A549 (cell line): ENCODE measurements around the gene RPL4. TPM values are rescaled to one million over a fixed set of nuclear protein-coding genes. Genes with fewer than 3 reads are reported as not detected.

ENCODE experiments used
- ATAC-seq, 2 experiments: fragments of 200-7000 bp in 1 of 2; fragments of >200 bp in 1 of 2; cut with Nextera tagmentation in 1 of 2; cut with Tn5 transposase in 1 of 2; 3 replicates each; pipeline versions ENCODE4 v1.8.0 to v1.9.1; 2018 to 2020; ENCODE audit warnings: mild to moderate bottlenecking in 1 of 2, moderate library complexity in 1 of 2
- CTCF ChIA-PET: fragments of 300-600 bp; sonication (Branson Sonifier 250); formaldehyde crosslinking; extraction: SDS; loops from one replicate; lab custom pipeline; 2021; ENCODE audit warnings: antibody characterized with exemption, inconsistent platforms; lab: Yijun Ruan, JAX
- POLR2A ChIA-PET: fragments of 350-600 bp; formaldehyde crosslinking; extraction: SDS; loops from one replicate; lab custom pipeline; 2021; ENCODE audit warnings: antibody characterized with exemption, inconsistent platforms; lab: Yijun Ruan, JAX
- DNase-seq, 2 experiments: peaks; one replicate each; pipeline versions ENCODE4 v3.0.0 to v3.0.0-alpha.2; 2011 to 2016; ENCODE audit warnings: low read depth in 1 of 2, low spot score in 1 of 2
- FAIRE-seq: peaks from 2 replicates; lab custom pipeline; 2011; peaks lifted over from hg19 to GRCh38; lab: Jason Lieb, UNC
- H3K27ac ChIP-seq, 2 experiments: fragments of >200 bp; sonication (Bioruptor Twin); formaldehyde crosslinking; 3 replicates each; pipeline ENCODE4 v1.5.1; 2016 to 2017
- H3K4me1 ChIP-seq: fragments of >200 bp; sonication (Bioruptor Twin); formaldehyde crosslinking; 3 replicates; pipeline ENCODE4 v1.6.1; 2016
- H3K4me2 ChIP-seq: fragments of >200 bp; sonication (Bioruptor Twin); formaldehyde crosslinking; 3 replicates; pipeline ENCODE4 v1.6.1; 2016
- H3K4me3 ChIP-seq: fragments of >200 bp; sonication (Bioruptor Twin); formaldehyde crosslinking; 3 replicates; pipeline ENCODE4 v1.5.1; 2016
- H3K9me3 ChIP-seq: fragments of >200 bp; sonication (Bioruptor Twin); formaldehyde crosslinking; 3 replicates; pipeline ENCODE4 v1.6.1; 2016
- BHLHE40 ChIP-seq: IDR thresholded peaks from 2 replicates; pipeline ENCODE4 v1.6.1; 2012; ENCODE audit warnings: low read depth, low read length, inconsistent platforms
- CEBPB ChIP-seq, 2 experiments: fragments of >200 bp in 1 of 2; sonication (Bioruptor Twin) in 1 of 2; formaldehyde crosslinking in 1 of 2; IDR thresholded peaks; 2 replicates each; pipeline ENCODE4 v1.6.1; 2012 to 2016
- EHF ChIP-seq: fragments of 250-450 bp; sonication (Bioruptor Pico); IDR thresholded peaks from 2 replicates; pipeline ENCODE4 v1.5.0; 2020; ENCODE audit warnings: mild to moderate bottlenecking
- EHMT2 ChIP-seq: fragments of 200-600 bp; sonication (generic); IDR thresholded peaks from 2 replicates; pipeline ENCODE4 v1.6.1; 2016; ENCODE audit warnings: antibody characterized with exemption, low read depth, mild to moderate bottlenecking, moderate library complexity
- FOSL2 ChIP-seq, 2 experiments: fragments of 450-650 bp in 1 of 2; fragments of >200 bp in 1 of 2; sonication (Bioruptor Twin) in 1 of 2; formaldehyde crosslinking; IDR thresholded peaks; 2 replicates each; pipeline versions ENCODE4 v1.5.0 to v1.6.1; 2016 to 2020; ENCODE audit warnings: mild to moderate bottlenecking in 1 of 2, moderate library complexity in 1 of 2
- HEYL ChIP-seq: fragments of 250-450 bp; sonication (Bioruptor Pico); IDR thresholded peaks from 2 replicates; pipeline ENCODE4 v1.8.0; 2021; ENCODE audit warnings: mild to moderate bottlenecking, moderate library complexity
- HOXB13 ChIP-seq: fragments of 250-450 bp; sonication (Bioruptor Pico); IDR thresholded peaks from 2 replicates; pipeline ENCODE4 v1.5.0; 2020; ENCODE audit warnings: low read depth, mild to moderate bottlenecking, moderate library complexity
- HOXB5 ChIP-seq: fragments of 250-450 bp; sonication (Bioruptor Pico); IDR thresholded peaks from 2 replicates; pipeline ENCODE4 v1.5.0; 2020; ENCODE audit warnings: mild to moderate bottlenecking, moderate library complexity
- JUN ChIP-seq, 2 experiments: fragments of >200 bp; sonication (Bioruptor Twin); formaldehyde crosslinking; IDR thresholded peaks; 2 replicates in 1 of 2; 3 replicates in 1 of 2; pipeline ENCODE4 v1.6.1; 2016 to 2017
- JUNB ChIP-seq: fragments of >200 bp; sonication (Bioruptor Twin); formaldehyde crosslinking; IDR thresholded peaks from 2 replicates; pipeline ENCODE4 v1.6.1; 2016
- POLR2A ChIP-seq: IDR thresholded peaks from 2 replicates; pipeline ENCODE4 v1.6.1; 2012; ENCODE audit warnings: mild to moderate bottlenecking, low read length
- RFX5 ChIP-seq: fragments of 450-650 bp; IDR thresholded peaks from 2 replicates; pipeline ENCODE4 v1.7.1; 2014; ENCODE audit warnings: antibody characterized with exemption, mild to moderate bottlenecking, moderate library complexity
- SMC3 ChIP-seq: fragments of >200 bp; sonication (Bioruptor Twin); formaldehyde crosslinking; IDR thresholded peaks from 3 replicates; pipeline ENCODE4 v1.6.1; 2018; ENCODE audit warnings: inconsistent platforms
- ZC3H11A ChIP-seq: fragments of 450-650 bp; IDR thresholded peaks from 2 replicates; pipeline ENCODE4 v1.6.1; 2014; ENCODE audit warnings: antibody characterized with exemption, mild to moderate bottlenecking
- ZSCAN20 ChIP-seq: fragments of 250-450 bp; sonication (Bioruptor Pico); IDR thresholded peaks from 2 replicates; pipeline ENCODE4 v1.8.0; 2022; ENCODE audit warnings: mild to moderate bottlenecking, moderate library complexity
- WGBS: methylation state at CpG from one replicate; pipeline ENCODE4 v1.1.6; 2017; ENCODE audit errors: missing lambda C conversion rate; 5-methylcytosine and 5-hydroxymethylcytosine counted together
- polyA plus RNA-seq, 4 experiments: library from polyadenylated mRNA; depleted of rRNA in 3 of 4; stranded (reverse); fragments of >200 nt; fragmentation: RNase III in 1 of 4; extraction: RNeasy Plus Mini Kit Qiagen cat#74134 plus additional on column Dnase treatment in 1 of 4; gene quantifications; 2 replicates in 3 of 4; 3 replicates in 1 of 4; pipeline ENCODE4 v1.2.3, GENCODE V29; 2011 to 2017
- TF ChIP-seq, protein P1 (sequence below): fragments of 250-450 bp; sonication (Bioruptor Pico); IDR thresholded peaks from 2 replicates; pipeline ENCODE4 v1.5.0; 2020; ENCODE audit warnings: low read depth, mild to moderate bottlenecking, moderate library complexity
- TF ChIP-seq, protein P2 (sequence below): fragments of >200 bp; sonication (Bioruptor Twin); formaldehyde crosslinking; IDR thresholded peaks from 3 replicates; pipeline ENCODE4 v1.6.1; 2016
- TF ChIP-seq, protein P3 (sequence below): fragments of 150-350 bp; IDR thresholded peaks from 2 replicates; pipeline ENCODE4 v1.6.1; 2014; ENCODE audit warnings: low read depth, mild to moderate bottlenecking, low read length
- TF ChIP-seq, protein P4 (sequence below): fragments of 250-450 bp; sonication (Bioruptor Pico); IDR thresholded peaks from 2 replicates; pipeline ENCODE4 v1.5.0; 2021; ENCODE audit warnings: mild to moderate bottlenecking, moderate library complexity, borderline replicate concordance

Gene RPL4
- polyA plus RNA-seq, 2 of the 4 experiments (the other 2 are of a cell fraction): 4,330 to 6,042 TPM

DNA sequence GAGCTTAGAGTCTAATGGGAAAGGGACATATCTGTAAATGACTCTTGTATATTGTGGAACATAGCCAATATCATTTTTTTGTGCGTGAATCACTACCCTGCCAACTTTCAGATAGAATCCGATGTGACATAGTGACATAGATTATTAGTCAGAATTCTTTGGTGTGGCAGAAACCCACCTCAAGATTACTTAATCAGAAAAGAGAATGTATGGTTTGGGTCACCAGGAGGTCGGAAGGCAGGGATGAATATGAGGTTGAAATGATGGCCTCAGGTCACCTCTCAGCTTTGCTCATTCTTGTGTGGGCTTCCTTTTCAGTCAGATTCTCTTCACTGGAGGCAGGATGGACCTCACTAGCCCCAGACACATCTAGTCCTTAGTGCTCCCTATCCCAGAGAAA is 48.4 kb downstream of the RPL4 start:
- ATAC-seq: no peak
- 0 out of 6 replicates have a peak overlapping the region, but pooled peaks of 1 of the 2 experiments have one; percentile 25 for H3K27ac ChIP-seq
- no peak overlapping the region for H3K4me3 ChIP-seq
- CTCF ChIA-PET: interaction anchor here (1.7 to 1.8 kb wide), 2 partner anchors 41 to 69 kb away, joined by 5 to 8 read pairs; partner anchors contain the start of genes MAP2K1 and SNAPC5
- H3K9me3 ChIP-seq: no peaks in the 10 kb centered on the region
- WGBS: 60% methylated on average over 3 of the region's 3 CpGs
- DNase-seq: no peak
- no peak overlapping the region for H3K4me2 ChIP-seq
- no peak for TF ChIP-seq HOXB13
- no peak for TF ChIP-seq RFX5
- TF ChIP-seq, protein P1, sequence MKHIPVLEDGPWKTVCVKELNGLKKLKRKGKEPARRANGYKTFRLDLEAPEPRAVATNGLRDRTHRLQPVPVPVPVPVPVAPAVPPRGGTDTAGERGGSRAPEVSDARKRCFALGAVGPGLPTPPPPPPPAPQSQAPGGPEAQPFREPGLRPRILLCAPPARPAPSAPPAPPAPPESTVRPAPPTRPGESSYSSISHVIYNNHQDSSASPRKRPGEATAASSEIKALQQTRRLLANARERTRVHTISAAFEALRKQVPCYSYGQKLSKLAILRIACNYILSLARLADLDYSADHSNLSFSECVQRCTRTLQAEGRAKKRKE (CRISPR knock-in tag): no peak
- no peak for TF ChIP-seq HEYL (CRISPR knock-in tag)
- TF ChIP-seq CEBPB (IDR thresholded peaks at IDR 0.05): no peak
- TF ChIP-seq, protein P2, sequence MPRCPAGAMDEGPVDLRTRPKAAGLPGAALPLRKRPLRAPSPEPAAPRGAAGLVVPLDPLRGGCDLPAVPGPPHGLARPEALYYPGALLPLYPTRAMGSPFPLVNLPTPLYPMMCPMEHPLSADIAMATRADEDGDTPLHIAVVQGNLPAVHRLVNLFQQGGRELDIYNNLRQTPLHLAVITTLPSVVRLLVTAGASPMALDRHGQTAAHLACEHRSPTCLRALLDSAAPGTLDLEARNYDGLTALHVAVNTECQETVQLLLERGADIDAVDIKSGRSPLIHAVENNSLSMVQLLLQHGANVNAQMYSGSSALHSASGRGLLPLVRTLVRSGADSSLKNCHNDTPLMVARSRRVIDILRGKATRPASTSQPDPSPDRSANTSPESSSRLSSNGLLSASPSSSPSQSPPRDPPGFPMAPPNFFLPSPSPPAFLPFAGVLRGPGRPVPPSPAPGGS: no peak
- TF ChIP-seq, protein P3, sequence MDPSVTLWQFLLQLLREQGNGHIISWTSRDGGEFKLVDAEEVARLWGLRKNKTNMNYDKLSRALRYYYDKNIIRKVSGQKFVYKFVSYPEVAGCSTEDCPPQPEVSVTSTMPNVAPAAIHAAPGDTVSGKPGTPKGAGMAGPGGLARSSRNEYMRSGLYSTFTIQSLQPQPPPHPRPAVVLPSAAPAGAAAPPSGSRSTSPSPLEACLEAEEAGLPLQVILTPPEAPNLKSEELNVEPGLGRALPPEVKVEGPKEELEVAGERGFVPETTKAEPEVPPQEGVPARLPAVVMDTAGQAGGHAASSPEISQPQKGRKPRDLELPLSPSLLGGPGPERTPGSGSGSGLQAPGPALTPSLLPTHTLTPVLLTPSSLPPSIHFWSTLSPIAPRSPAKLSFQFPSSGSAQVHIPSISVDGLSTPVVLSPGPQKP: no peak
- TF ChIP-seq, protein P4, sequence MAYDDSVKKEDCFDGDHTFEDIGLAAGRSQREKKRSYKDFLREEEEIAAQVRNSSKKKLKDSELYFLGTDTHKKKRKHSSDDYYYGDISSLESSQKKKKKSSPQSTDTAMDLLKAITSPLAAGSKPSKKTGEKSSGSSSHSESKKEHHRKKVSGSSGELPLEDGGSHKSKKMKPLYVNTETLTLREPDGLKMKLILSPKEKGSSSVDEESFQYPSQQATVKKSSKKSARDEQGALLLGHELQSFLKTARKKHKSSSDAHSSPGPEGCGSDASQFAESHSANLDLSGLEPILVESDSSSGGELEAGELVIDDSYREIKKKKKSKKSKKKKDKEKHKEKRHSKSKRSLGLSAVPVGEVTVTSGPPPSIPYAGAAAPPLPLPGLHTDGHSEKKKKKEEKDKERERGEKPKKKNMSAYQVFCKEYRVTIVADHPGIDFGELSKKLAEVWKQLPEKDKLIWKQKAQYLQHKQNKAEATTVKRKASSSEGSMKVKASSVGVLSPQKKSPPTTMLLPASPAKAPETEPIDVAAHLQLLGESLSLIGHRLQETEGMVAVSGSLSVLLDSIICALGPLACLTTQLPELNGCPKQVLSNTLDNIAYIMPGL (CRISPR knock-in tag): no peak
- TF ChIP-seq ZSCAN20 (CRISPR knock-in tag): no peak
- TF ChIP-seq POLR2A: no peak
- TF ChIP-seq EHMT2: no peak
- H3K4me1 ChIP-seq: peaks cover 32% of the 10 kb centered on the region; the same call in 2 of the 3 replicates
- POLR2A ChIA-PET: no interaction called here
- FAIRE-seq: no peak

DNA sequence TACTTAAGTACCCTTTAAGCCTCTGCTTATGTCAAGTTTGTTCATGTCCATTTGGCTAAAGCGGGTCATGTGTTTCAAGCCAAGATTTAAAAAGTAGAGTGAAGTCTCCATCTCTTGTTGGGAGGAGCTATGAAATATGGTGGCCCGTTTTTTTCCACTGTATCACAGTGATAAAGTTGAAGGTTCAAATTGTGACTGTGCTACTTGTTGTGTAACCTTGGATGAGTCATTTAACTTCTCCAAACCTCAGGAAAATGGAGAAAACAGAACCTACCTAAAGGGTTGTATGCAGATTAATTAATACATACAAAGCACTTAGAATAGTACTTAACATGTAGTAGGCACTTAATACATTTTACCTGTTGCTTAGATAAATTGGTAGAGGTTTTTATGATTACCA is 50.5 kb downstream of the RPL4 start:
- no peaks in the 10 kb centered on the region for H3K9me3 ChIP-seq
- POLR2A ChIA-PET: no interaction called here
- CTCF ChIA-PET: interaction anchor here (1.0 to 1.4 kb wide), 2 partner anchors 12 to 44 kb away, joined by 3 to 4 read pairs; partner anchors contain the start of gene SNAPC5
- TF ChIP-seq CEBPB (IDR thresholded peaks at IDR 0.05) (peak in 1 of 2 experiments; percentile 48; a peak in 1 of 4 replicates), BHLHE40 (no peak), JUN (IDR thresholded peaks at IDR 0.05) (no peak), JUNB (no peak), FOSL2 (IDR thresholded peaks at IDR 0.05) (no peak), FOSL2 (CRISPR knock-in tag; IDR thresholded peaks at IDR 0.05) (peak; percentile 71), ZC3H11A (no peak), EHF (CRISPR knock-in tag) (no peak)
- TF ChIP-seq, all 56 proteins: peak for 2
- FAIRE-seq: no peak
- H3K4me3 ChIP-seq: no peak overlapping the region
- no peak for DNase-seq
- peaks cover 17% of the 10 kb centered on the region; the same call in 2 of the 3 replicates for H3K4me1 ChIP-seq
- no peak overlapping the region for H3K27ac ChIP-seq
- WGBS: 77% methylated on average over 2 of the region's 2 CpGs
- ATAC-seq: no peak
- H3K4me2 ChIP-seq: no peak overlapping the region

DNA sequence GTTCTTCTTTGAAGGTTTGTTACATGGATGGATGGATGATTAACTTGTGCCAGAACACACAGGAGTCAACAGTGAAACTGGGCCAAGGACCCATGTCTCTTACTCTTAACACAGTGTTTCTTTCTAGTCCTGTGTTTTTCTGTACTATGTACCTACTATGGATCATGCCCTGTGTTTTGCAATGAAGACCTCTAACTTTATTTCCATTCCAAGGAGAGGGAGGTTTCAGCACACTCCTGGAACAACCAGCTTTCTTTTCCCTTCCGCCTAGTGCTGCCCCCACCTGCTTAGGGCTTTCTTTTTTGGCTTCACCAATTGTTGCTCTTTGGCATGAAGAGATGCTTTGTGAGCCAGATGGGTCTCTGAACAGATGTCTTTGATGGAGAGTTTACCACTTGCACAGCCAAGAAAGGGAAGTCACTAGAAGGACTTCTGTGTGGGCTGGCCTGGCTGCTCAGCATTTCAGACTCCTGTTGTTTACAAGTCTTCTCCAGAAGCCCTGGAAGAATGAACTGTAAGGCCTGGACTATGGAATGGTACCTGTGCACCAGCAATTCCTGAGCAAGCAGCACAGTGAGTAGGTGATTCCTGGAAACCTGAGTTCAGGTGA is 51.6 kb downstream of the RPL4 start:
- Histone ChIP-seq H3K4me1 (peaks cover 17% of the 10 kb centered on the region; the same call in 2 of the 3 replicates), H3K27ac (no peak overlapping the region), H3K4me3 (no peak overlapping the region), H3K9me3 (no peaks in the 10 kb centered on the region), H3K4me2 (no peak overlapping the region)
- DNase-seq (no peak), ATAC-seq (peak in 1 of 2 experiments; percentile 32; a peak in 1 of 6 replicates), FAIRE-seq (no peak)
- TF ChIP-seq SMC3 (no peak), HOXB5 (CRISPR knock-in tag) (no peak)
- POLR2A ChIA-PET: no interaction called here
- CTCF ChIA-PET: interaction anchor here (1.4 kb wide), 1 partner anchor 45 kb away, joined by 4 read pairs; the partner anchor contains the start of gene SNAPC5
- 91% methylated on average over 1 of the region's 1 CpG for WGBS
